Prostate gland (tissue), 2 donors: ENCODE measurements around the gene SWSAP1. TPM values are rescaled to one million over a fixed set of nuclear protein-coding genes. Genes with fewer than 3 reads are reported as not detected.

Experiments
- DNase-seq: peaks from one replicate; pipeline ENCODE4 v3.0.0-alpha.2; 2019; ENCODE audit warnings: low spot score
- H3K27ac ChIP-seq, 2 donors: fragments of 200-600 bp; sonication (generic); 2 replicates each; pipeline ENCODE4 v1.5.1; 2017 to 2019
- H3K27me3 ChIP-seq: fragments of 200-600 bp; sonication (generic); replicated peaks from 2 replicates; pipeline ENCODE4 v1.5.1; 2019; ENCODE audit not compliant: insufficient read depth
- H3K36me3 ChIP-seq, 2 donors: fragments of 200-600 bp; sonication (generic); 1 replicate in 1 of 2; 2 replicates in 1 of 2; pipeline versions ENCODE4 v1.5.1 to v1.8.1; 2017 to 2019
- H3K4me1 ChIP-seq: fragments of 200-600 bp; sonication (generic); replicated peaks from 2 replicates; pipeline ENCODE4 v1.5.1; 2019
- H3K4me3 ChIP-seq, 2 donors: fragments of 200-600 bp; sonication (generic); 2 replicates each; pipeline ENCODE4 v1.5.1; 2017 to 2019
- H3K9me3 ChIP-seq: fragments of 200-600 bp; sonication (generic); 2 replicates; pipeline ENCODE4 v1.5.1; 2017
- CTCF ChIP-seq, 4 experiments: fragments of 200-600 bp in 2 of 4; fragments of 450-650 bp in 2 of 4; sonication (generic) in 2 of 4; IDR thresholded peaks; 1 replicate in 3 of 4; 2 replicates in 1 of 4; pipeline ENCODE4 v1.5.1; 2016 to 2019; ENCODE audit warnings: antibody characterized with exemption in 4 of 4, mild to moderate bottlenecking in 2 of 4, moderate library complexity in 2 of 4
- POLR2A ChIP-seq: fragments of 450-650 bp; IDR thresholded peaks from one replicate; pipeline ENCODE4 v1.6.1; 2016; ENCODE audit warnings: antibody characterized with exemption, mild to moderate bottlenecking
- POLR2AphosphoS5 ChIP-seq: sonication (generic); formaldehyde crosslinking; IDR thresholded peaks from one replicate; pipeline ENCODE4 v1.6.1; 2017; ENCODE audit warnings: antibody characterized with exemption
- WGBS: methylation state at CpG from one replicate; pipeline ENCODE4 v1.1.5; 2018; 5-methylcytosine and 5-hydroxymethylcytosine counted together
- intact Hi-C: fragments of 100-400 bp; cut with DNase I; formaldehyde crosslinking; loops from one replicate; pipeline ENCODE4 v1.14.2; 2022
- total RNA-seq, 2 donors: library from RNA; depleted of rRNA; stranded (reverse); fragments of >200 nt; gene quantifications; one replicate each; pipeline ENCODE4 v1.1.0, GENCODE V29; 2016

SWSAP1 gene
- total RNA-seq, 2 donors from 2014 or later: 4.1 to 6.3 TPM

- WGBS: 3% methylated on average over 63 of the region's 65 CpGs
- Histone ChIP-seq H3K4me3 (peak overlapping the region; percentile 10 to 26), H3K36me3 (no peaks in the 10 kb centered on the region), H3K4me1 (peaks cover 18% of the 10 kb centered on the region), H3K27me3 (no peaks in the 10 kb centered on the region), H3K9me3 (no peaks in the 10 kb centered on the region), H3K27ac (peak overlapping the region in 1 of 2 donors; percentile 51)
- peak; percentile 11 to 75 (median 36) for TF ChIP-seq CTCF (IDR thresholded peaks at IDR 0.05)
- no peak for TF ChIP-seq POLR2A
- no peak for TF ChIP-seq POLR2AphosphoS5
- no peak for DNase-seq
- intact Hi-C loops: loop anchor here (10.0 kb wide), 1 partner anchor 202 kb away; no protein-coding TSS in a partner anchor
Observed at GRCh38 chr19:11382898-11383705, 8.6 kb downstream of the SWSAP1 start.

GRCh38 chr19:11383706-11384048 lies 9.2 kb downstream of the SWSAP1 start:
- H3K4me1 ChIP-seq: peaks cover 13% of the 10 kb centered on the region
- H3K36me3 ChIP-seq: no peaks in the 10 kb centered on the region
- no peak for DNase-seq
- intact Hi-C loops: loop anchor here (10.0 kb wide), 1 partner anchor 201 kb away; no protein-coding TSS in a partner anchor
- H3K9me3 ChIP-seq: no peaks in the 10 kb centered on the region
- peak overlapping the region; percentile 10 to 26 for H3K4me3 ChIP-seq
- 4% methylated on average over 9 of the region's 9 CpGs for WGBS
- no peaks in the 10 kb centered on the region for H3K27me3 ChIP-seq
- TF ChIP-seq POLR2AphosphoS5: no peak
- no peak for TF ChIP-seq CTCF (IDR thresholded peaks at IDR 0.05)
- no peak for TF ChIP-seq POLR2A
- peak overlapping the region; percentile 50 to 51 for H3K27ac ChIP-seq

- 85% methylated on average over 5 of the region's 5 CpGs for WGBS
- TF ChIP-seq POLR2A: no peak
- no peak for TF ChIP-seq CTCF (IDR thresholded peaks at IDR 0.05)
- no peak for TF ChIP-seq POLR2AphosphoS5
- intact Hi-C loops: loop anchor here (10.0 kb wide), 1 partner anchor 200 kb away; no protein-coding TSS in a partner anchor
- DNase-seq: no peak
- H3K36me3 ChIP-seq: no peaks in the 10 kb centered on the region
- no peaks in the 10 kb centered on the region for H3K9me3 ChIP-seq
- H3K27me3 ChIP-seq: no peaks in the 10 kb centered on the region
- no peak overlapping the region for H3K27ac ChIP-seq
- no peak overlapping the region for H3K4me3 ChIP-seq
- peaks cover 13% of the 10 kb centered on the region for H3K4me1 ChIP-seq
Observed at GRCh38 chr19:11384778-11385129, 10.3 kb downstream of the SWSAP1 start.

GRCh38 chr19:11387162-11388034 lies 12.9 kb downstream of the SWSAP1 start:
- Histone ChIP-seq H3K27me3 (no peaks in the 10 kb centered on the region), H3K9me3 (no peaks in the 10 kb centered on the region), H3K36me3 (no peaks in the 10 kb centered on the region), H3K27ac (no peak overlapping the region), H3K4me3 (no peak overlapping the region), H3K4me1 (peaks cover 7% of the 10 kb centered on the region)
- DNase-seq: no peak
- WGBS: 77% methylated on average over 19 of the region's 19 CpGs
- intact Hi-C loops: loop anchor here (10.0 kb wide), 1 partner anchor 197 kb away; no protein-coding TSS in a partner anchor
- TF ChIP-seq CTCF (IDR thresholded peaks at IDR 0.05) (no peak), POLR2A (no peak), POLR2AphosphoS5 (no peak)
